ENCODE results near the gene FKBP5.
A peak's percentile ranks its signal among the peaks of the same experiment; 100 is the strongest.
"Not testable (repeated sequence)": the region's sequence is repeated elsewhere in the genome, so short reads cannot be mapped to it uniquely, and the experiment has no call there.

FKBP5 gene

DNA sequence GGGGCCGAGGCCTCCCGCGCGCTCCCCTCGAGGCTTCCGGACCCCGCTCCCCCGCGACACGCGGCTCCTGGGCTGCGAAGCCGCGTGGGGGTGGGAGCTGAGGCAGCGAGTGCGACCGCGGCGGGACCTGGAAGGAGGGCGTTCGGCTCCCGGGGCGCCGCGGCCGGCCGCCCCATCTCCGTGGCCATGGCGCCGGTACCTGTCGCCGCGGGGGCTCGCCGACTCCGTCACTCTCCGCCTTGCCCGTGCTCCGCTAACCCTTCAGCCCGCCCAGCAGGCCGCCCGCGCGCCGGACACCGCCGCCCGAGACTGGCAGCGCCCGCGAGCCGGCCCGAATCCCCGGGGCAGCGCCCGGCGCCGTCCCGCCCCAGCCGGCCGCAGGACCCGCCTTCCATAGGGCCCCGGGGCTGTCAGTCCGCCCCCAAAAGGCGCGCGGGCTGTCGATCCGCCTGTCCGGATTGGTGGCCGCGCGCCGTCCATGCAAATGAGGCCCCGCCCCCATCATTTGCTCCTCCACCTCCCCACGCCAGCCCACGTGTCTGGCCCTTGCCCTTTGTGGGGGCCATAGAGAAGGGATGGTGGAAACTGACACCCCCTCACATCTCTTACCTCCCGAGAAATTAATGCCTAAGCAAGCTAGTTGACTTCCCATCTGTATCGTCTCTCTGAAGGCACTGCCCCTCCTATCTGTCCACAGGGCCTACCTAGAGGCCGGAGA, at the start of gene FKBP5:
FKBP5 (minus strand) TSS at position 311 of the 718 bp plus-strand sequence. CDS start 46,091 bp downstream, outside the sequence.
- peak; percentile 87 for DNase-seq
- in situ Hi-C loops (cut with HindIII; ENCODE audit: low pct_ligation_motif_present, low pct_unique_long_range_greater_than_20kb, low sequenced_read_pairs), result no loop called here

DNA sequence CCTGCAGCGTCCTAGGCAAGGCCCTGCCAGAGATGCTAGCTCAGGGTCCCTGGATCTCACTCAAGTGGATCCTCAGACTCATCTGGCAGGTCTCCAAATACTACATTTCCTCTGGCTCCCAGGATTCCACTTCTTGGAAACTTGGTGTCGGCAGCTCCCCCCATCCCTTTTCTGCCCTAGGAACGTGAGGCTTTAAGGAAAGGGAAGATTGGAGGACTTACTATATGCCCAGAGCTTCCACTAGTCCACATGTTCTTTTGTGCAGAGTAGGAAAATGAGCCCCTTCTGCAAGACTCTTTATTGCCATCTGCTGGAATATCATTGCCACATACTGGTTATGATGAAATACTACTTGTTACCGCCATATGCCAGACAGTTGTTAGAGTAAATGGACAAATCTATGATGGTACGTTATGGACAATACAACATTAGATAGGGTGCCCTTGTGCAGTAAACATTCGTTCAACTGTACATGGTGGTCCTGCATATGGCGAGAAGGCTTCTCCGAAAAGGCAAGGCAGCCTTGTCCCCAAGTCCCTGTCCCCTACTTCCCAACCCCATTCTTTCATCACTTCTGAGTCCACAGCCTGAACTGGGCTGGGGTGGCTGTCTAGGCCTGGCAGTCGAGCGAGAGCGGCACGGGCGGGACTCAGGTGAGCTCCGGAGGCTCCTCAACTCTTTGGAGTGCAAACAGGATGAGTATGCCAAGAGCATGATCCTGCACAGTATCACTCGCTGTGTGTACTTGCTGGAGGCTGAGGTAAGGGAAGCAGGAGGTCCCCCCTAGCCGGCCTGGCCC, 48.9 kb upstream of the FKBP5 start:
- in situ Hi-C loops (cut with HindIII; ENCODE audit: low pct_ligation_motif_present, low pct_unique_long_range_greater_than_20kb, low sequenced_read_pairs), result loop anchor here (25.0 kb wide), 1 partner anchor 175 kb away; no protein-coding TSS in a partner anchor
- peak; percentile 76 for DNase-seq

DNA sequence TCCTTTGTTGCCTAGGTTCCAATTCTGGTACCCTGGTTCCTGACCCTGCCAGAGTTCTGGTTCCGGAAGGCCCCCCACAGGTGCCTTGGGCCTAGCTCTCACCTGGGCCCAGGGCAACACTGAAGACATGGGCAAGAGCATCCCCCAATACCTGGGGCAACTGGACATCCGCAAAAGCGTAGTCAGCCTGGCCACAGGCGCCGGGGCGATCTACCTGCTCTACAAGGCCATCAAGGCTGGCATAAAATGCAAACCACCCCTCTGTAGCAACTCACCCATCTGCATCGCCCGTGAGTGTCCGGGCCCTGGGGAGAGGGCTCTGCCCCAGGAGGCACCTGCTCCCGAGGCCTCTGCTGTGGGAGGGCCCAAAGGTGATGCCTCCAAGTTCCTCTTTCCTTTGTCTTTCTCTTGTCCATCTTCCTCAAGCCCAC, 48.3 kb upstream of the FKBP5 start, which contains the start of gene ARMC12:
ARMC12 (plus strand) TSS at position 51 of the 431 bp plus-strand sequence; CDS start at position 128, 77 bp downstream.
- DNase-seq, result no peak
- in situ Hi-C loops (cut with HindIII; ENCODE audit: low pct_ligation_motif_present, low pct_unique_long_range_greater_than_20kb, low sequenced_read_pairs), result loop anchor here (25.0 kb wide), 1 partner anchor 175 kb away; no protein-coding TSS in a partner anchor

DNA sequence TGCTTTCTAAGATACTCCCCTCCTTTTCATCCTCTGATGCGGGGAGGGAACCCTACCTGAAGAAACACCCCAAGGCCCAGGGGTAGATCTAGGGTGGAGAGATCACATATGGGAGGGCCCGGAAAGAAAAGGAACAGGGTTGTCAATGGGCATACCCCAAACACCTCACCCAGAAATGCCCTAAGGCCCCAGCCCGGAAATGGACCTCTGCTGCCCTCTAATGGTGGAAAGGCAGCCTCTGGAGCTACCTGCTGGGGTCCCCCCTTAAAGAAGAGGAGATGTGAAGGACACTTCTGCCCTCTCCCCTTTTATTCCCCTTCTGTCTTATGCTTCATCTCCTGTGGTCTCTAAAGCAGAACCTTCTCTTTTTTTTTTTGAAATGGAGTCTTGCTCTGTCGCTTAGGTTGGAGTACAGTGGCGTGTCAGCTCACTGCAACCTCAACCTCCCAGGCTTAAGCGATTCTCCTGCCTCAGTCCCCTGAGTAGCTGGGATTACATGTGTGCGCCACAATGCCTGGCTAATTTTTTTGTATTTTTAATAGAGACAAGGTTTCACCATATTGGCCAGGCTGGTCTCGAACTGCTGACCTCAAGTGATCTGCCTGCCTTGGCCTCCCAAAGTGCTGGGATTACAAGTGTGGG, 47.7 kb upstream of the FKBP5 start:
- in situ Hi-C loops (cut with HindIII; ENCODE audit: low pct_ligation_motif_present, low pct_unique_long_range_greater_than_20kb, low sequenced_read_pairs), result loop anchor here (25.0 kb wide), 1 partner anchor 174 kb away; no protein-coding TSS in a partner anchor
- DNase-seq, result peak; percentile 59

DNA sequence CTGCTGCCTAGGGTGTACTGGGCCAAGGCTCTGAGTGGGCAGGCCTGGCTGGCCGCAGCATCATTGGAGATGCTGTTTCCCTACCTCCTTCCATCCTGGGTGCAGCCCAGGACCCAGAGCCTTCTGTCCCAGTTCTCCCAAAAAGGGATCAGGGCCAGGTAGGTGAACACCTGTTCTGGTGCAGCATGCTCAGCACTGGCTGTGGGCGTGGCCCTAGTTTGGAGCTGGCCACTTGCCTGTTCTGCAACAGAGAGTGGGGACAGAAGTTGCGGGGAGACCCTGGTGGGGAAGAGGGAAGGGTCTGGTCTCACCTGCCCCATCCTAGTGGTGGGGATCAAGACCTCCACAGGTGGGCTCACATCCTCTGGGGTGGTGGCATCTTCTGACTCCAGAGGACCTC, 46.7 kb upstream of the FKBP5 start:
- in situ Hi-C loops (cut with HindIII; ENCODE audit: low pct_ligation_motif_present, low pct_unique_long_range_greater_than_20kb, low sequenced_read_pairs), result loop anchor here (25.0 kb wide), 1 partner anchor 173 kb away; no protein-coding TSS in a partner anchor
- DNase-seq, result no peak

DNA sequence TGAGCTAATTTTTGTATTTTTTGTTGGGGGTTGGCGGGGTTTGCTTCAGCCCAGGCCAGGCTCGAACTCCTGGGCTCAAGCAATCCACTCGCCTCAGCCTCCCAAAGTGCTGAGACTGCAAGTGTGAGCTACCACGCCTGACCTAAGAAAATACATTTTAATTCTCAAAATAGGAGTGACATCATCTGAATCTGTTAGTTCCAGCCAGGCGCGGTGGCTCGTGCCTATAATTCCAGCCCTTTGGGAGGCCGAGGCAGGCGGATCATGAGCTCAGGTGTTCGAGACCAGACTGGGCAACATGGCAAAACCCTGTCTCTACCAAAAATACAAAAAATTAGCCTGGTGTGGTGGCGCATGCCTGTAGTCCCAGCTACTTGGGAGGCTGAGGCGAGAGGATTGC, 45.6 kb upstream of the FKBP5 start:
- not testable (repeated sequence) for DNase-seq
- in situ Hi-C loops (cut with HindIII; ENCODE audit: low pct_ligation_motif_present, low pct_unique_long_range_greater_than_20kb, low sequenced_read_pairs), result loop anchor here (25.0 kb wide), 1 partner anchor 172 kb away; no protein-coding TSS in a partner anchor

DNA sequence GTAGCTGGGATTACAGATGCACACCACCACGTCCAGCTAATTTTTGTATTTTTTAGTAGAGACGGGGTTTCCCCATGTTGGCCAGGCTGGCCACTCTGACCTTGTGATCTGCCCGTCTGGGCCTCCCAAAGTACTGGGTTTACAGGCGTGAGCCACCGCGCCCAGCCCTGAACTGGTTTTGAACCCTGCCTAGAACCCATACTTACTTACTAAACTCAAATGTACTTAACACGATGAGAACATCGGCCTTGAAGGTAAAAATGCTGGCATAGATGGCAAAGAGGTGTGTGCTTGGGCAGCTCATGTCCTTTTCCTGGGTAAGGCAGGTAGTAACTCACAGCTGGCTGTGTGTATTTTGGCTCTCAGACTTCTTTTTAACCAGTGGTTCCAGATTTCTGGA, 44.9 kb upstream of the FKBP5 start:
- in situ Hi-C loops (cut with HindIII; ENCODE audit: low pct_ligation_motif_present, low pct_unique_long_range_greater_than_20kb, low sequenced_read_pairs), result loop anchor here (25.0 kb wide), 1 partner anchor 171 kb away; no protein-coding TSS in a partner anchor

DNA sequence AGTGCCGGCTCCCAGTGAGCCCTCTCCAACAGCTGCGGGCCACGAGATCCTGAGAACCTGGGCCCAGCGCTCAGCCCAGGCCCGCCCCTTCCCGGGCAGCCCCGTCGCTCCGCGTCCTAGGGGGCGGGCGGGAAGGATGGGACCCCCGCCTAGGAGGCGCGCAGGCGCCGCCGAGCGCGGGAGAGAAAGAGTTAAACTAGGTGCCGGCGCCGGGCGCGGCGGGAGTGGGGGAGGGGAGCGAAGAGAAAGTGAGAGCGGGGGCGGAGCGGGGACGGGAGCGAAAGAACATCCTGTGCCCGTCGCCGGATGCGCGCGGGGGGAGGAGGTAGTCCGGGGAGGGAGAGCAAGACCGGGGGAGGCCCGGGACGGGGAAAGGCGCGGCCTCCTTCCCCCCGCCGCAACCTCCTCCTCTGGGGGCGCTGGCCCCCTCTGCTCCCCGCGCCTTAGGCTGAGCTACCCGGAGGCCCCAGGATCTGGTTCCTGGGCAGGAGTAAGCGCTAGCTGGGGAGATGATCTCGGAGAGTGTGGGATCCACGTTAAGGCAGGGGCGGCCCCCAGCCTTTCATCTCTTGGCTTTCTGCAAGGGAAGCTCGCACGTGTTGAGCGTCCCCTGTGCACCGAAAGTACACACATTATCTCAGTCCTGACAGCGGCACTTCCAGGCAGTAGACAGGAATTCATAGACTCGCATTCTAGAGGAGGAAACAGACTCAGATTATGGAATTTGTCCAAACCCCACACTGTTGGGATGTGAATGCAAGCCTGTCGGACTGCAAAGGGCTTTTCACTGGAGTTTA, 43.2 kb upstream of the FKBP5 start:
- DNase-seq, result peak; percentile 82
- in situ Hi-C loops (cut with HindIII; ENCODE audit: low pct_ligation_motif_present, low pct_unique_long_range_greater_than_20kb, low sequenced_read_pairs), result loop anchor here (25.0 kb wide), 1 partner anchor 170 kb away; no protein-coding TSS in a partner anchor

More for the DNA sequence above, 44.9 kb upstream of the FKBP5 start:
- DNase-seq, result no peak

DNA sequence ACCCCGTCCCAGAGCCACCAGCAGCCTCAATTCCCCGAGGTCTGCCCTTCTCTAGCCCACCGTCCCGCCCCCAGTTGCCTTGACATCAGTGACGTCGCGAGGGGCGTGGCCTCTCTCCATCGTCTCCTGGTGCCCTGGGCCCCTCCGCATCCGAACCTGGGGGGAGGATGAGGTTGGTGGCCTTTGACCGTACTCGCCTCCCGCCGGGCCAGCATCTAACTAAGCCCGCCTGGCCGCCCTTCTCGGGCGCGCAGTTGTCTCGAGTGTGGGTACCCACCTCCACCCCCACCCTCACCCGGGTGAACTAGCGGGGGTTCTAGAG, 42.7 kb upstream of the FKBP5 start:
- DNase-seq, result peak; percentile 84
- in situ Hi-C loops (cut with HindIII; ENCODE audit: low pct_ligation_motif_present, low pct_unique_long_range_greater_than_20kb, low sequenced_read_pairs), result loop anchor here (25.0 kb wide), 1 partner anchor 169 kb away; no protein-coding TSS in a partner anchor

DNA sequence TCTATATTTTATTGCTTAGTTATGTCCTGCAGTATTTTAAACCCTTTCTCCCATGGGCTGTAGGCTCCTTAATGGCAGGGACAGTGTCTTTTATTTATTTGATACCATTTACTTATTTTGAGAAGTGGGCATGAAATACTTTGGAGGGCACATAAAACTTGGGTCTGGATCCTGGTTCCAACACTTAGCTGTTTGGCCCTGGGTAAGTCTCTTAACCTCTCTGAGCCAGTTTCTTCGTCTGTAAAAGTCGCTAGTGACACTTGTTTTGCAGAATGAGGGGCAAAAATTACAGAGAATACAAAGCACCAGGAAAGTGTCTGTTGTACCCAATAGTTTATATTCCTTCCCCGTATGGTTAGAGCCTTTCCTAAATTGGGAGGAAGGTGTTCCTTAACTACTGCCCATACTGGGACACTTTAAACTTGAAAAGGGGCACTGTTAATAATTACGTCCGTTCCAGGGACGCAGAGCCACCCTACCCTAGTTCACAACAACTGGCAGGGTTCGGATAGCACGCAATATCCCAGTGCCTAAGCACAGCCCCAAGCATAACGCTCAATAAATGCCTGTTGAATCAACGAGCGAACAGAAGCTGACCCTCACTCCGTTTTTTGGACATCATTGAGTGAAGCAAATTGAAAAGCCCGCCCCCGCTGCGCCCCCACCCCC, 42.2 kb upstream of the FKBP5 start:
- DNase-seq, result no peak
- in situ Hi-C loops (cut with HindIII; ENCODE audit: low pct_ligation_motif_present, low pct_unique_long_range_greater_than_20kb, low sequenced_read_pairs), result loop anchor here (25.0 kb wide), 1 partner anchor 169 kb away; no protein-coding TSS in a partner anchor

DNA sequence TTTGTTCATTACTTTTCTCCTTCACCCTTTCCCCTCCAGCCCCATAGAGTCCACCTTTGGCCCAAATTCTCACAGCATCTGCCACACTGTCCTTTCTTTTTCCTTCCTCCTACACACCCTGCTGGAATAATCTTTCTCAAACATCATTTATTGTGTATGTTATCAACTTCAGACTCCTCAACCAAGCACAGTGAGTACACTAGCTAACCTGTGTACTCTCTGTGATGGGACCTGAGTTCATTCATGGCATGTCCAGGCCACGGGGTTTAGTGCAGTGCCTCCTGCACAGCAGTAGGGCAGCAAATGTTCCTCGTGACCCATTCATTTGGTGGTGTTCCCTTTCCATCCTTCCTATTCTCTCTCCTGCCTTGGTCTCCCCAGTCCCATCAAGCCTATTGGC, 41.0 kb upstream of the FKBP5 start:
- no peak for DNase-seq
- in situ Hi-C loops (cut with HindIII; ENCODE audit: low pct_ligation_motif_present, low pct_unique_long_range_greater_than_20kb, low sequenced_read_pairs), result loop anchor here (25.0 kb wide), 1 partner anchor 167 kb away; no protein-coding TSS in a partner anchor

DNA sequence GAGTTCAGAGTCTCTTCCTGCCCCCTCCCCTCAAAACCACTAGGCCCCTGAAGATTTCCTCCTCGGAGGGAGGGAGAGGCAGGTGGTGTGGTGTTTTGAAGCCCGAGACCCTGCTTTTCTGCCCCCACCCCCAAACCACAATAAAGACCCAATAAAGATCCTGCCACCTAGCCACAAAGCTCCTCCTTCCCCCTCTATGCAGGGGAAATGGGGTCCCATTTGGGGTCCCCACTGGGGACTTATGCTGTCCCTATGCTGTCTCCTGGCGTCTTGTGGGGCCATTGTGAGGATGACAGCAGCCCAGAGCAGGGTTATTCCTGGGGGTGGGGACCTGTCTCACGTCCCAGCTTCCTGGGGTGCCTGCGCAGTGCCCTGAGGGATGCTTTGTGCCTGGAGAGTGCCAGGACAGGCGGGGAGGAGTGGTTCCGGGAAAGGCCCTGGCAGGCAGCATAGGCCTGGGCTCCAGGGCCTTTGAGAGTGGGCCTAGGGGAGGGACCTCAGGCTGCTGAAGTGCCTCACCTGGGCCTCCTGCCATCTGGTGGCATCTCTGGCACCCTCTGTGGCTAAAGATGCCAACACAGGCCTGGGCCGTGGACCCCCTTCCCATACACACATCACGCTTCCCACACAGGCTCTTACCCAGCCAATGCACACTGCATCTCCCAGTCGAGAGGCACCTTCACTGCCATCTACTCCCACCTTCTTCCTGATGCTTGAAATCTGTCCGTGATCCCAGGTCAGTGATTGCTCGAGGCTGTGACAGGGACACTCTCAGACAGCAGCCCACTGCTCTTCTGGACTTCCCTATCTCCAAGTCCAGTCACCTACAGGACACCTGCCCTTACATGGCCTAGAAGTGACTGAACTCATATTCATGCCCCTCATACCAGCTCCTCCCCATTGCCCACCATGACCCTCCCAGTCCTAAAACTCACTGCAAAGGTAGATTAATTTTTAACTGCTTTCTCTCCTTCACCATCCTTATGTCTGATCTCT, 40.3 kb upstream of the FKBP5 start:
- DNase-seq, result no peak

DNA sequence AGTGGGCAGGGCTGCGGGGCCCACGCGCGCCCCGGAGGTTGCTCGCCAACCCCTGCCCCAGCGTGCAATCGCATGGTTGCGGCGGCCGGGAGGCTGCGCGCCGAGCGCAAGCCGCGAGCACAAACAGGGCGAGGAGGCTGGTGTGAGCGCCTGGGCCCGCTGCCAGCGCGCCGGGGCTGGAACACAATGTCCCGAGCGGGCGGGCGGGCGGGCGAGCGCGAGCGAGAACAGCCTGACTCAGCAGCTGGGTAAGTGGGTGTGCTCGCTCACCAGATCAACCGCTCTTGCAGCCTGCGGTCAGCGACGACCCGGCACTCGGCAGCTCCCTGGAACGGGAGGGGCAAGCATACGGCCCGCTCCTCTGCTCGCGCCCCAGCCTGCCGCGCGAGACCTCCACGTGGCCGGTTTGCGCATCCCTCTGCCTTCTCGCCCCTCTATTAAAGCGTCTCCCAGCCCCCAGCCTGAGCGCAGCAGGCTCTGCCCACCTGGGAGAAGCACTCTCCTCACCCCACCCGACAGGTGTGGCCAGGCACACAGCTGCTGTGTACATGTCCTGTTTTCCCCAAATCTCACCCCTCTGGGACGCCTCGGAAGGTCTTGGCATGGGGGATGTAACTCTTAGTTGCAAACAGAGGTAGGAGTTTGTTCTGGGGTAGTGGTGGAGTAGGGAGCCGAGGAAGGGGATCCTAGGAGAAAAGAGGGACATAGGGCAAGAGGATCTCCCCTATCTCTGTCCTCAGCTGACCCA, 39.4 kb upstream of the FKBP5 start:
- in situ Hi-C loops (cut with HindIII; ENCODE audit: low pct_ligation_motif_present, low pct_unique_long_range_greater_than_20kb, low sequenced_read_pairs), result loop anchor here (25.0 kb wide), 1 partner anchor 166 kb away; no protein-coding TSS in a partner anchor

More for the DNA sequence above, 40.3 kb upstream of the FKBP5 start:
- in situ Hi-C loops (cut with HindIII; ENCODE audit: low pct_ligation_motif_present, low pct_unique_long_range_greater_than_20kb, low sequenced_read_pairs), result loop anchor here (25.0 kb wide), 1 partner anchor 167 kb away; no protein-coding TSS in a partner anchor

DNA sequence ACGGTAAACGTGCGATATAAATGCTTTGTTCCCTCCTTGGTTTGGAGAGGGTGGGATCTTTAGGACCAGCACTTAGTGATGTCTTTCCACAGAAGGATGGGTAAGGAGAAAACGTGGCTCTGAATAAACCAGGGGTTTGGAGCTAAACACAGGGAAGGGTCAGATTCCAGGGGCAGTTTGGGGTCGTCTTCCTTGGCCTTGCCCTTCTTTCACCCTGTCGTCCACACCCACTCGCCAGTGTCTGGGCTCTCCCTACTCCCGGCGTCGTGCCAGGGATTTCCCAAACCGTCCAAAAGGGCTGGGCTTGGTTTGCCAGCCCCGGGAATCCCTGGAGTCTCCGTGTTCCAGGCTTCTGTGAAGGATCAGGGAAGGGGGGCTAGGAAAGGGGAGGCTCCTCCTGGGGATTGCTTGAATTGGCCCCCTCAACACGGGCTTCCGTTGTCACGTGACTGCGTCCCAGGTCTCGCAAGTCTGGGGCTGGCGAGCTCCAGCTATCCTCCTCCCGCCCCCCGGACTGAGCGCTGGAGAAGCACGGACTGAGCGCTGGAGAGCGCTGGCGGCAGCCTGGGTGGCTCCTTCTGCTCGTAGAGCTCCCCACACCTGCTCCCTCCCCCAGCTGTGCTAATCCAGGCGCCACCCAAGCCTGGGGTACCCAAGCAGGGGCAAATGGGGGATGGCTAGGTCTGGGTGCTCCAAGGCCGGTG, 38.7 kb upstream of the FKBP5 start:
- in situ Hi-C loops (cut with HindIII; ENCODE audit: low pct_ligation_motif_present, low pct_unique_long_range_greater_than_20kb, low sequenced_read_pairs), result loop anchor here (25.0 kb wide), 1 partner anchor 165 kb away; no protein-coding TSS in a partner anchor
- peak; percentile 64 for DNase-seq

More for the DNA sequence above, 39.4 kb upstream of the FKBP5 start:
- peak; percentile 85 for DNase-seq
